ENCODE data around the gene ADAMTS9.
A peak's percentile ranks its signal among the peaks of the same experiment; 100 is the strongest.

The ADAMTS9 gene

DNA sequence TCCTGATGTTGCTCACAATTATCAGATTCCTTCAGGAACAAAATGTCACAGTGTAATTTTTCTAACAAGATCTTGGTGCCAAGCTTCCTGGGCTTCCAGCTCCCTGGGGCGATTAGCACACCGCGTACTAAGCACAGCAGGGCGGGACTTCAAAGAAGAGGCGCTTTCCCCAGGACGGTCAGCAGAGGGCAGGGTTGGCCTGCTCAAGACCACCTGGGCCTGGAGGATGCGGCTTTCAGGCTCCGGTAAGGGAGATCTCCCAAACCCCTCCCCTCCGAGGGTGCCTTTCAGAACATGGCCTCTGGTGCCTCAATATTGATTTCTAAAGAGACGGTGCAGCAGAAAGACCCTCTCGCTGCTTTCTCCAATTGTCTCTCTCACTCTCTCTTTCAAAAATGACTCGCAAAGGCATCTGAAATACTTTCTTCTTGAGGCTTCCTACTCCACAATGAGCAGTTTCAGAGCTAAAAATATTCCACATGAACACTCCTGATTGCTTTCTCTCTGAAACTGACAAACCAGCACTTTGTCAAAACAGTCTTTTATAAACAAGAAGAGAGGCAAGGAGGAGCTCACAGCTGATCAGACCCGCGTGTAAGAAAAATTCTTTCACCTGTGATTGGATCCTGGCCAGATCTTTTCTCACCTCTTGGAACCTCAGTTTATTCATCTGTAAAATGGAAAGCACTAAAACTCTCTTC lies 154.0 kb downstream of the ADAMTS9 start:
- peak; percentile 73 for DNase-seq (ENCODE audit: low read depth)

DNA sequence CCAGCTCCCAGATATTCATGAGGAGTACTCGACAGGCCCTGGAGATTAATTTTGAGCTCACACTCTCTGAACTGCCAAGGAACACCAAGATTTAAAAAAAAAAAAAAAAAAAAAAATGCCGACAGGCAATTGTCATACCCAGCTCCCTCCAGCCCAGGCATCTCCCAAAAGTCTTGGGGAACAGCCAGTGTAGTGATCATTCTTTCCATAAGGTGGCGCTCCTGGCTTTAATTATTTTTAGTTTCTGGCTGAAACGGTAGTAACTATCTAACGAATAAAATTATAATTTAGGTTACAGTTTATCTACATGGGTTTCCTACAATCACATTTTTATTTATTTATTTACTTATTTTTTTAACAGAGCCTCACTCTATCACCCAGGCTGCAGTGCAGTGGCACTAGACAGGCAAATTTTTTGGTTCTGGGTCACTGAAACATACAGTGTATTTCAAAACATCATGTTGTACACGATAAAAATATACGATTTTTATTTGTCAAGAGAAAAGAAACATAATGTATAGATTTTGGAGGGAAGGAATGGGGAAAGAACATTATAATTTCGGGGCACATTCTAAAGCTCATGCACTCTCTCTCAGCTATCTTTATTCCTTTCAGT lies 157.3 kb downstream of the ADAMTS9 start:
- peak; percentile 67 for DNase-seq (ENCODE audit: low read depth)

DNA sequence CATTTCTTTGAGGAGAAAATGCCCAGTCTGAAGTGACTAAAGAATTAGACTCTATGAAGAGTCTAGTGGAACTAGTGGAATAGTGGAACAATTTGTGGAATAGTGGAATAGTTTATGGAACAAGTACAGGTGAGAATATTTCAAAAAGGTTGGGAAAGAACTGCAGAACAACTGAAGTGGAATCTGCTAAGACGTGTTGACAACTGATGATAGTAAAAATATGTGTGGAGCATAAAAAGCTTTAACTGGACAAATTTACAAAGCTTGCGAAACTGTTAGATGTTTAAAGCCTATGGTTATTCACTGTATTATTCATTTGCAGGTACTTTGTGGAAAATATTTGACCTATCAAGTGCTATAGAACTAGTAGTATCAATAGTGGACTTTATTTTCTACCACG lies 164.5 kb downstream of the ADAMTS9 start:
- no peak for DNase-seq (ENCODE audit: low read depth)

DNA sequence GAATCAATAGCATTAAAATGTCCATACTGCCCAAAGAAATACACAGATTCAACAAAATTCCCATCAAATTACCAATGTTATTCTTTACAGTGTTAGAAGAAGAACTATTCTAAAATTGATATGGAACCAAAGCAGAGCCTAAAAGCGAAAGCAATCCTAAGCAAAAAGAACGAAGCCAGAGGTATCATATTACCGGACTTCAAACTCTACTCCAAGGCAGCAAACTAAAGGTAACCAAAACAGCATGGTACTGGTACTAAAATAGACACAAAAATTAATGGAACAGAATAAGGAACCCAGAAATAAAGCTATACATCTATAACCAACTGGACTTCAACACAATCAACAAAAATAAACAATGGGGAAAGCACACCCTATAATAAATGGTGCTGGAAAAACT lies 167.5 kb downstream of the ADAMTS9 start:
- DNase-seq (ENCODE audit: low read depth) = no peak

DNA sequence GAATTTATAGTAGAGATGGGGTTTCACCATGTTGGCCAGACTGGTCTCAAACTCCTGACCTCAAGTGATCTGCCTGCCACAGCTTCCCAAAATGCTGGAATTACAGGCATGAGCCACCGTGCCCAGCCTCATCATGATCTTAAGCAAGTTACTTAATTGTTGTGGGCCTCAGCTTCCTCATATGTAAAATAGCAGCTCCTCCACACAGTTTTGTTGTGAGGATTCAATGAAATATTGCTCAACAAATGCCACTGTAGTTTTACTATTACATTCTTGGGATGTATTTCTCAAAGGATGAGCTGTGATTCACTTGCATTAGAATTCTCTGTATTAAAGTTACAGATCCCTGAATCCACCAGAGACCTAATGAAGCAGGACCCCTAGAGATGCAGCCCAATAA lies 168.8 kb downstream of the ADAMTS9 start:
- peak; percentile 49 for DNase-seq (ENCODE audit: low read depth)

DNA sequence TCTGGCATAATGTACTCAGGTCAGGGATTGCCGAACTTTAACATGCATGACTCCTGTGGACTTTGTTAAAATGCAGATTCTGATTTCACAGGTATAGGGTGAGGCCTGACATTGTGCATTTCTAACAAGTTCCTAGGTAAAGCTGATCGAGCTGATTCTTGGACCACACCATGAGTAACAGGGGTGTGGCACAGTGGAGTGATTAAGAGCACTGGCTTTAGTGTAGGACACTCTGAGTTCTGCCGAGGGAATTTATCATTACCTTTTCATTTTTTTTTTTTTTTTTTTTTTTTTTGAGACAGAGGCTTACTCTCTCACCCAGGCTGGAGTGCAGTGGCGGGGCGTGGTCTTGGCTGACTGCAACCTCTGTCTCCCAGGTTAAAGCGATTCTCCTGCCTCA lies 169.3 kb downstream of the ADAMTS9 start:
- no peak for DNase-seq (ENCODE audit: low read depth)

DNA sequence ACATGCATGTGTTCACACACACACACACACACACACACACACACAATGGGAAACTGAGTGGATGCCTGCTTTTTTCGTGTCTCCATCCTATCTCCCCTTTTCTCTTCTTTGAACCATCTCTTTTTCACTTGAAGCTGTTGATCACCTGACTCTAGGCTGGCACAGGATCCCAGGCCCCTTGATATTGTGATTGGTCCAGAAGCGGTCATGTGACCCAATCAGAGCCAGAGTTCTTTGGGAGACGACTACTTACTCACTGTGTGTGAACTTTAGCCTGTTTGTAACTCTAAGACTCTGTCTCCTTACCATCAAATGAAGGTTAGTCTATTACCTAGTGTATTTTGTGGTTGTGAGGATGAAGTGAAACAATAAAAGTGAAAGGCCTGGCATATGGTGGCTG lies 172.9 kb downstream of the ADAMTS9 start:
- DNase-seq (ENCODE audit: low read depth) = no peak

DNA sequence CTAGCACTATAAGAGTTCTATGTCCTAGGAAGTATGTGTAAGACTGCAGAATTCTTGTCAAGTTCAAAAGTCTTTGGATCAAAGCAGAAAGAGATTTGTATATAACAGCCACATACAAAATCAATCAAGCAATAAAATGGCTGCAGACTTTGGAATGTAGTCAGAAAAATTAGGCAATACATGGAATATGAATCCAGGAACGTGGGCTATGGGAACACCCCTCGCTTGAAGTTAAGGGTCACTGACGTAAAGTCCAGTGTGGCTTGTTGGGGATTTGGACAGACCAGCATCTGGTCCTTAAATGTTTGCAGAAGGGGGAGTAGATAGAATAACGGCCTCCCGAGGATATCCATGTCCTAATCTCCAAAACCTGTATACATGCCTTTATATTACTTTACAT lies 178.6 kb downstream of the ADAMTS9 start:
- no peak for DNase-seq (ENCODE audit: low read depth)

DNA sequence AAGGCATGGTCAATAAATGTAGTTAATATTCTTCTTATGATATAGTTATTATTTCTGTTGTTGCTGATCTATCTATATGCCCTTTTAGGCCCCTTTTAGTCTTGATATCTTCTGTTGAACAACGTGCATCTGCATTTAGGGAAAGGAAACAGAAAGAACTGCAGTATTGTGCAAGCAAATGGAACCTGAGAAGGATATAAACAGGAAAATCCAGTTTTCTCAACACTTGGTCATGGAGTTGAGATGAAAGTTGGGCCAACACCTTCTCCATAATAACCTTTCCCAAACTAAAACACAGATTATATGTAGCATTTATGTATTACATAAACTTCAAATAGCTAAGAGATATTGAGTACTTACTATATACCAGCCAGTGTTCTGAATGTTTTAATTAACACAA lies 179.7 kb downstream of the ADAMTS9 start:
- no peak for DNase-seq (ENCODE audit: low read depth)

DNA sequence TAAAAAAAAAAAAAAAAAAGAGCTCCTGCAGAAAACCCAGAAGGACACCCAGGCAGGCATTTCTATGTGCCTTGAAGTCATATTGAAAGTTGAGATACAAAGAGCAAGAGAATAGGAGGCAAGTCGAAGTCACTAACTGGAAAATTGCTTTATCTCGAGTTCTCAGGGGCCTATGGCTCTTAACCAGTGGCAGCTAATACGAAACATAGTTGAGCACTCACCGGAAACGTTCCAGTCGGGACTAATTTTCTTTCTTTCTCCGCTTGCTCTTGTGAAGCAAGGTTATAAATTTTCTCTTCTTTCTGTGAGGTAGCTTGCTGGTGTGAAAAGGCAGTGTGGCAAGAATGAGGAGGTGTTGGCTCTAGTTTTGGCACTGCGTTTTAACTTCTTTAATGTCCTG lies 181.5 kb downstream of the ADAMTS9 start:
- DNase-seq (ENCODE audit: low read depth) = no peak

DNA sequence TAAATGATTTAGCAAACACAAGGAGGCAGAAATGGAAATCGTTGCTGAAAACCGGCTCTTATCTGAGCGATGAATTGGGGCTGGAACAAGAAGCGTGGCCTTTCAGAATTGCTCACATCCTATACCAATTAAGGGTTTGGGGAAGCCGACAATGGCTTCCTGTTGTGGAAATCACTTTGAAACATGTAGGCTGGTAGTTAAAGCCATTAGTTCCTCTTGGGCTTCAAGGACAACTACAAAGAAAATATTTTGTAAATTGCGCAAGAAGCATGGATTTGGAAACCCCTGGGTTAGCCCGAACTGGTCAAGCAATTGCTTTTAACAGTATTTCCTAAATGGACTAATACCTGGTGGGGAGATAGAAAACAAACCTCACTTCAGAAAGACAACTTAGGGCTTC lies 182.4 kb downstream of the ADAMTS9 start:
- DNase-seq (ENCODE audit: low read depth) = no peak

DNA sequence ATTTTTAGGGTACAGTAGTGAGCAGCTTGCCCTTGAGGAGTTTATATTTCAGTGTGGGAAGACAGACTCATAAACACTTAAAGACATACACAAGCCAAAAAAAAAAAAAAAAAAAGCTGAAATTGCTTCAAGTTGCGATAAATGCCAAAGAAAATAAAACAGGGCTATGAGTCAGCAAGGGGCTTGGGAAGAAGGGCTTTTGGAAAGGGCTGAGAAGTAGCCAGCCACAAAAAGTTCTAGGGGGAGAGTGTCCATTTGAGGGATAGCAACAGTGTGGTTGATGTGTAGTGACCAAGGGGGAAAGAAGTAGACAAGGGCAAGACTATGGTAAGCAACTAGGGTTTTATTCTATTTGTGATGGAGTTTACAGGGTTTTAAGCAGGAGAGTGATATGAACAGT lies 185.5 kb downstream of the ADAMTS9 start:
- peak; percentile 24 for DNase-seq (ENCODE audit: low read depth)

DNA sequence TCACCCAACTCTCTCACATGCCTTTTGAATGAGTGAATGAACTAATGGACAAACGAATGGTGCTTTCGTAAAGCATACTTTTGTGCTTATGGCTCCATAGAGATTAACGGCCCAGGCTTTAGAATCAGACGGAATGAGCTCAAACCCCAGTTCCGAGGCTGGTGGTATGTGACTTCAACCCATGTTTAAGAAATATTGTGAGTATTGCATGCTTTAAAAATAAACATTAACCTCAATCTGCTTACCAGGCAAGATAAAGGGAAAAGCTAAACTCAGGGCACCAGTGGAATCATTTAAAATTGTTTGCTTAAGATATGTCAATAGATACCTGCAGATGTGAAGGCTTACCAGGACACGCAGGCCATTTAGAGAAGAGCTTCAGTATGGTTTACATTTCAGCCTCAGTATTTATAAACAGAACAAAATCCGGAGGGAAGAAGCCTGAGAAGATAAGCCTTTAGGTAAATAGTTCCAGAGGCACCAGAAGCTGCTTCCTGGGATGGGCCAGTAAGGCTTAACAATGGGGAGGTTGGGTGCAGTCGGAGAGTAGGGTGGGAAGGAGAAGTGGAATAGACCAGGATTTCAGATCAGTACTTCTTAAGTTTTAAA lies 186.4 kb downstream of the ADAMTS9 start:
- peak; percentile 19 for DNase-seq (ENCODE audit: low read depth)

DNA sequence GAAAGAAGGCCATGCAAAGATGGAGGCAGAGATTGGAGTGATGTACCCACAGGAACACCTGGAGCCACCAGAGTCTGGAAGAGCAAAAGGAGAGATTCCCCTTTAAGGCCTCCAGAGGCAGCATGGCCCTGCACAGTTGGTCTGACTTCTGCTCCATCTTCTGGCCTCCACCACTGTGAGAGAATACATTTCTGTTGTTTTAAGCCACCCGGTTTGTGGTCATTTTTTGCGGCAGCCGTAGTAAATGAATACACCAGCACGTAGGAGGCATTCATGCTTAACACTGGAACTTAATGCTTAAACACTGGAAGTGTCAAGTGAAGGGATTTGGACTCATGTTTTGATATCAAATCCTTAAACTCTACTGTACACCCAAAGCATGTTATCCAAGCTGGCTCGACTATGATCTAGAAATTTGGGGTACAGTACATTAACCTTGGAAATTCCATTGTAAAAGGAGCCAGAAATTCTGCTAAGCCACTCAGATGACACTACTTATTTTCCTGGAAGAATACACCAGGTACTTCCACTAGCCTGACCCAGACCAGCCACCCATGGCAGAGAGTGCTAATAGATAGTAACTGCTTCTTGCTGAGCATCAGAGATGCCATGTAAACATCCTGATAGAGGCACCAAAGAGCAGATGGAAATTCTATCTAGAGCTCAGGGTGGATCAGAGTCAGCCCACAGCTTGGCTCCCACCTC lies 190.9 kb downstream of the ADAMTS9 start:
- DNase-seq (ENCODE audit: low read depth) = no peak

DNA sequence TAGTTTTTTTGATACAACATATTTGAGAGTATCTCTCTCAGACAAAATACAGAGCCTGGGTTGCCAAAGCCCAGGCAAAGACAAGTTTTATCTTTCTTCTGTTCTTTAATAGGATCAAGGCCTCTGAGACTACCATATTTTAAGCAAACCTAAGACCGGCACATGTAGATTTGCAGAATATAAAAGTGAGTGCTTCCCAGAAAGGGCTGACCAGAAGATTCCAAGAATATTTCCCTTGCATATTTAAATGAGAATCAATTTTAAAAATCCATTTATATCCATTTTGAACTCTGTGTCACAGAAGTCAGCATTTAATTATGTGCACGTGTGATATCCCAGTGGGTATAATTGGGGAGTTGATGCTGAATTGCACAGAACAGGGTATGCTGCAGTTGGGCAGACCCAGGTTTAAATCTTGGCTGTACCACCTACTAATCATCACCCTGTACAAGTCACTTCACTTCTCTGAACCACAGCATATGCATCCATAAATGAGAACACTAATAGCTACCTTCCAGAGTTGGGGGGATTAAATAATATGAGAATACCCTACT lies 191.9 kb downstream of the ADAMTS9 start:
- no peak for DNase-seq (ENCODE audit: low read depth)

DNA sequence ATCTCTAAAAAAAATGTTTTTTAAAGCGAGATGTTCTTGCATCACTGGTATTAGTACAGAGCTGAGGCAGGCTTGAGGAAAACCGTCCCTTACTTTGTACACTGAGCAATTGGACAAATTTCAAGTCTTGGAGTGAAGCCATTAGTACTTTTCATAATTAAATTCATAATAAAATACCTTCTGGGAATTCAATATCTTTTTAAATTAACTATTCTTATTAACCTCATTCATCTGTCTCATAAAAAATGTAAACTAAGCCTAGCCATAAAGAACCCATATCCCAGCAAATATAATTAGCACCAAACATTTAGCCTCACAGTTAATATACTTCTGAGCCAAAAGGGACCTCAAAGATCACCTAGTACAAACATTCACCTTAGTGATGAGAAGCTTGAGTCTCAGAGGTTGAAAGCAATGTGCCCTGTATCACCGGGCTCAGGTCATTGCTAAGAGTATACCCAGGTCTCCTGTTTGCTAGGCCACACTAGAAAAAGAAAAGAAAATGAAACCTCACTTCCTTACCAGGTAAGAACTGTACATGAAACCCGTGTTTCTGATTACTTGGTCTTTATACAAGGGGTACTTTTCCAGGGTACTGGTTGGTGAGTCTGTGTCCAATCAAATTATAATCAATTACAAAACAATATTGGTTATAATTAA lies 192.5 kb downstream of the ADAMTS9 start:
- no peak for DNase-seq (ENCODE audit: low read depth)

DNA sequence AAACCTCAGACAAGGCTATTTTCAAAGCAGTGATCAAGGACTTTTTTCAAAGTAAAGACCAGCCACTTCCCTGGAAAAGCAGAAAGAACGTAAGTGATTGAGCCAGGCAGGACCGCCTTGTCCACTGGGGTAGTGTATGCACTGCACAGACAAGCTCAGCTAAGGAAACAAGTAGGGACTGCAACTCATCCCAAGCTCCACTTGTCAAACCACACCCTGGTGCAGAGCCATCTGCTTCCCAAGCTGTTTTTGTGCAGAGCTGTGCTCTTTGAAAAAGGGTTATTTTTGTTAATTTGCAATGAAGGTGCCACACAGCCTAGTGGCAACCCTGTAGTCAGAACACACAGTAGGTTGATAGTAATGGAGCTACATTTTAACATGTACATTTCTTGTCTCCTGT lies 193.3 kb downstream of the ADAMTS9 start:
- no peak for DNase-seq (ENCODE audit: low read depth)

DNA sequence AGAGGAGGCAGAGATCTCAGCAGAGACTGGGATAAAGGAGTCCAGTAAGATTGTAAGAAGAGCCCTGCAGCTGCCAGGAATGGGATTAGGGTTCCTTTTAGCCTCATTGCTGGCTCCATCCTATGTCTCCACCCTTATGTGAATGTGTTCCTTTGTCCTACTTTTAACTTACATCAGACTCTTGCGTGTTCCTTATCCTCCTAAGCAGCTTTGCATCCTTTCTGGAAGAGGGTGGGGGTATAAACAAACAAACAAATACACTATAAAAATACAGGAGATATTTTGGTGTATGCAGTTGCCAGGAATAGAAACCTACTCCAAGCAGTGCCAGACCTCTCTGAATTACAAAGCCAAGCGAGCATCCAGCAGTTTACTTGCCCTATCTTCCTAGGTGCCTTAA lies 194.7 kb downstream of the ADAMTS9 start:
- no peak for DNase-seq (ENCODE audit: low read depth)

DNA sequence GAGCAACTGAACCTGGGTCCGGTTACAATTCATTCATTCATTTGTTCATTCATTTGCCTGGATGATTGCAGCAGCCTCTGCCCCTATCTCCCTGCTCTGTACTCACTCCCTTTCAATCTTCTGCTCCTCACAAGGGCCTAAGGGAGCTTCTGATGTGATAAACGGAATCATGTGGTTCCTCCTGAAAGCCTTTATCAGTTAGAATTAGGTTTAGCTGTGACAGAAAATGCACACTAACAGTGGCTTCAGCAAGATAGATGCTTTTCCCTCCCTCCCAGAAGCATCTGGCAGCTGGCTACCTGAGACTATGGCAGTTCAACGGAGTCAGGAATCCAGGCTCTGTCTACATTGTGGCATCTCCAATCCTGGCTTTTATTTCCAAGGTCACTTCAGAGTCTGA lies 196.0 kb downstream of the ADAMTS9 start:
- no peak for DNase-seq (ENCODE audit: low read depth)

DNA sequence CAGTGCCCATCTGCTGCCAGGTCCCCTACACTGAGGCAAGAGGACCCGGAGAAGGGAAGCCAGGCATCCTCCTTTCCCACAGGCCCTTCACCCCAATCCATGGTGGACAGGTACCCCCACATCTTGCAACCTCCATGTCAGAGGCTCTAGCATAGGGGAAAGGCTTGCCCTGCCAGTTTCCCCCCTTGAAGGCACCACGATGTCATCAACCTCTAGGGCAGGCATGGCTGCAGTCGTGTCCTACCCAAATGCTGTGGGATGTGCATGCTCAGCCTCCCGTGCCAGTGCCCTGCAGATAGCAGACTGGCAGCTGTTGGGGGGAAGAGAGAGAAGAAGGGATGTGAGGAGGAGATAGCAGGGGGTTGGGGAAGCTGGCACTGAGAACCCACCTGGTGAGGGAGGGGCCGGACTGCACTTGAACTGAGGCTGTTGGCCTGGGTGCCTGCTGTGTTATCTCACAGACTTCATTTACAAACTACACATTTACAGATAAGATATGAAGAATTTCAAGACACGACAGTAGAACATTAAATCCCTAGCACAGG lies 197.5 kb downstream of the ADAMTS9 start:
- DNase-seq (ENCODE audit: low read depth) = no peak

DNA sequence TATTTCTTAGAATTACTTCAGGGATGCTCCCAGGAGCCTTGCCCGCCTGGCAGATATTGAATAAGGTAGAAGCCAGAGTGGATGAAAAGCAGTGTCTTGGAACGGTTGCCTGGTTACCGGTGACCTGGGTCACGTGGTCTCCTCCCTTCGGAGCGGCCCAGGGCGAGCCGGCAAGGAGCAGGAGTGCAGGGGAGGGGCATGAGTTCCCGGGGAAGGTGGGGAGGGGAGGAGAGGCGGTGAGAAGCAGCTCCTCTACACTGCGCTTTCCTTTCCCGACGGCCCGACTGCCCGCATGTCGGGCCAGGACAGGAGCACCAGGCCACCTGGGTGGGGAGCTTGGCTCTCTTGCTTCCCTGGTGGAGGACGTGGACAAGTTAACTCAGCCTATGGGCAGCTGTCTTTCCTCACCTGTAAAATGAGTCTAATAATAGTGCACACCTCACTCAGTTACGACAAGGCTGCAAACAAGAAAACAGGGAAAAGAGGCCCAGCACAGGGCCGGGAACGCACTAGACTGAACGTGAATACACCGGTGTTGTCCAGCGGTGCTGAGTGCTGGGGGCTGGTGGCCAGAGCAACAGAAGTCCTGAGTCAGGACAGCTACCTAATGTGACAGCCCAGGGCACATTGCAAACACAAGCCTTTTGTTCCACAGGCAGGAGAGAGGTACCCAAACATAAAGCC lies 198.3 kb downstream of the ADAMTS9 start:
- no peak for DNase-seq (ENCODE audit: low read depth)
